HG02571 (cell line): ENCODE results near the gene TNRC6A.
"Not testable (repeated sequence)": the region's sequence is repeated elsewhere in the genome, so short reads cannot be mapped to it uniquely, and the experiment has no call there.

Experiments used
- ATAC-seq: cut with Tn5 transposase; IDR thresholded peaks from one replicate; pipeline ENCODE4 v1.9.1; 2021; ENCODE audit warnings: mild to moderate bottlenecking, moderate library complexity; ENCODE audit not compliant: unreplicated experiment

TNRC6A gene

DNA sequence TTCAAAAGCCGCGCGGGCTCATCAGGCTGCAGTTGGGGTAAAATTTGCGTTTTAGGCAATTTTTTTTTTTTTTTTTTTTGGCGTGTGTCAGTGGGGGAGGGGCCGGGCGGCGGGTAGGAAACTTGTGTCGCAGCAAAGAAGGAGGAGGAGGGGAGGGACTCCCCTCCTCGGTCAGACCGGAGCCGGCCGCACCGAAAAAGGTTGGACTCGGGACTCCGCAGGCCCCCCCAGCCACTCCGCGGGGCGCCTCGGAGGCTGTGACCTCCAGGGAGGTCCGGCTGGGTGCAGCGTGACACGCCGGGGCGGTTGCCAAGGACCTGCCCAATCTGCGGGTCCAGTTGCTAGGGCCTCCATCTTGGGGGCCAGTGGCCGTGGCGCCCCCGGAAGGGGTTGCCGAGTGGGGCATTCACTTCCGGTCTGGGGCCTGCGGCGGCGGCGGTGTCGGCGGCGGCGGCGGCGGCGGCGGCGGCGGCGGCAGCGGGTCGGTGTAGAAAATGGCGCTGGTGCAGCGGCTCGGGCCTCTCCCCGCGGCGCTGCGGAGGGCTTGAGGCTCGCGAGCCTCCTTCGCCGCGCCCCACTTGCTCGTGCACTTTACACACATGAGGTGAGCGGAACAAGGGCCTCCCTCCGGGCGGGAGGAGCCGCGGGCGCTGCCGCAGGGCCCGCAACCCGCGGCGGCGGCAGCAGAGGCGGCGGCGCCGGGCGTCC is at the start of gene TNRC6A:
TSS of gene TNRC6A (plus strand) at position 409 of the 708 bp plus-strand sequence. CDS start at position 600, 191 bp downstream.
- ATAC-seq: peak; percentile 92

DNA sequence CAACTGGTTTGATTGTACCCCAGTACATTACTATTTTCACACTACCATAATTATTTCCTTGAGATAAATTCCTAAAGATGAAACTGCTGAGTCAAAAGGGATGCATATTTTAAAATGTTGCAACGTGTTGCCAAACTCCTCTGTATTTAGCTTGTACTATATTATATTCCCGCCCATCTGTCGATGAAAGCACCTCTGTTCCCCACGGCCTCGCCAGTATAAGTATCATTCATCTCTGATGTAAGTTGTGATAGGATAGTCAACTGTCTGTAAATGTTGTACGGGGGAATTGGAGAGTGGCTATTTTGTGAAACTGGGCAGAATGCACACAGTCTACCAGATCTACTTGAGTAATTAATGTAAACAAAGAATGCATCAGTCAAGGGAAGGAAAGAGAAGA is 47.7 kb upstream of the TNRC6A start:
- no peak for ATAC-seq

GRCh38 chr16:24683250-24683649 is 46.2 kb upstream of the TNRC6A start:
- ATAC-seq: no peak

DNA sequence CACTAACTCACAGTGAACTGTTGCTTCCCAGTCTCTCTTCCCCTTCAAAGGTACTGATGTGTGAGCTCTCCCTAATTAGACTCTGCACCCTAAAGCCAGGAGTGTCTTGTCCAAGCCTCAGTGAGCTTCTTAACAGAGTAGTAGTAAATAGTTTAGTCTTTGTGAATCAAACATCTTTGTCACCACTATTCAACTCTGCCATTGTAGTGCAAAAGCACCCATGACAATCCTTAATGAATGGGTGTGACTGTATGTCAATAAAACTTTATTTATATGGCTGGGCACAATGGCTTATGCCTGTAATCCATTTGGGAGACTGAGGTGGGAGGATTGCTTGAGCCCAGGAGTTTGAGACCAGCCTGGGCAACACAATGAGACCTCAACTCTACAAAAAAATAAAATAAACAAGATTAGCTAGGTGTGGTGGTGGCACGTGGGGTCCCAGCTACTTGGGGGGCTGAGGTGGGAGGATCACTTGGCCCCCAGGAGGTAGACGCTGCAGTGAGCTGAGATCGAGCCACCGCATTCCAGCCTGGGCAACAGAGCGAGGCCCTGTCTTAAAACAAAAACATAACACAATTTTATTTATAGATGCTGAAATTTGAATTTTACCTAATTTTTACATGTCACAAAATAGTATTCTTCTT is 45.5 kb upstream of the TNRC6A start:
- no peak for ATAC-seq

DNA sequence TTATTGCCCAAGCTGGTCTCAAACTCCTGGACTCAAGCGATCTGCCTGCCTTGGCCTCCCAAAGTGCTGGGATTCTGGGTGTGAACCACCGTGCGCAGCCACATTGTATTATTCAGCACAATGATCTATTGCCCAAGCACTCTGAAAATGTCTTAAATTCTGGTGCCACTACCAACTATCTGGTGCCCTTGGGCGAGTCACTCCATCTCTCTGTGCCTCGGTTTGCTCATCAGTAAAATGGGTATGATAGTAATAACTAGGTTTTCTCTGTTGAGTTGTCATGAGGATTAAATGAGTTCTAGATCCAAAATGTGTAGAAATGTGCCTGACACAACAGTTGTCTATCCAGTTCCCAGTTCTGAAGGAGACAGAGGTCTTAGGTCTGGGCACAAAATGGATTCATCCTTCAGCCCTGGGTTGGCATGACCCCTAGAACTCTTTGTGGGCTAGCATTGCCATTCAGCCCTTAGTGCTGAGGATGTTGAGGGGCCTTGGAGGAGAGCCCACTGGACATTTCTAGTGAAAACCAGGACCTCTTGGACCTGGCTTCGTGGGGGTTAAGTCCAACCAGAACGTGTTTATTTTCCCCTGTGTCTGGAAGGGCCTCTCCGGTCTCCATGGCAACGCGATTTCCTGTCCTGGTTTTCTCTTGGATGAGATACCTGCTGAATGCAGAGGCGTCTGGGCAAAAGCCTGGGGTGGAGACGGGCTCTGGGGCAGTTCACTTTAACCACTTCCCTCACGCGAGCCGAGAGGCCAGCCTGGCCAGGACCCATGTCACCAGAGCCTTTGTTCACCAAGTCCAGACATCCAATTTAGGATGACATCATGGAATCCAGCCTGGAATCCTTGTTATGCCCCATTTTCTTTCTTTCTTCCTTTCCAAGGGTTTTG is 43.7 kb upstream of the TNRC6A start:
- no peak for ATAC-seq

DNA sequence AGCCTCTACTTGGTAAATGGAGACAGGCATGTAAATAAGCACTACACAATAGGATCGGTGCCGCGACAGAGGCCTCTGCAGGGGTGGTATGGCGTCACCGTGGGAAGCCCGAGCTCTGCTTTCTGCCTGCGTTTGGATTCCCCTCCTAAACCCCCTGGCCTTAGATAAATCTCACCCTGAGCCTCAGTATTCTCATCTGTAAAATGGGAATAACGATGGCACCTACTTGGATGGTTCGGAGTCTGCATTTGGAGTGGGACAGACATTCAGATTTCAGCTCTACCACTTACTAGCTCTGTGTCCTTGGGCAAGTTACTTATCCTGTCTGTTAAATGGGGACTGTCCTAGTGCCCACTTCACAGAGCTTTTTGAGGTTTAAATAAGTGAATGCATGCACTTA is 42.8 kb upstream of the TNRC6A start:
- ATAC-seq: no peak

DNA sequence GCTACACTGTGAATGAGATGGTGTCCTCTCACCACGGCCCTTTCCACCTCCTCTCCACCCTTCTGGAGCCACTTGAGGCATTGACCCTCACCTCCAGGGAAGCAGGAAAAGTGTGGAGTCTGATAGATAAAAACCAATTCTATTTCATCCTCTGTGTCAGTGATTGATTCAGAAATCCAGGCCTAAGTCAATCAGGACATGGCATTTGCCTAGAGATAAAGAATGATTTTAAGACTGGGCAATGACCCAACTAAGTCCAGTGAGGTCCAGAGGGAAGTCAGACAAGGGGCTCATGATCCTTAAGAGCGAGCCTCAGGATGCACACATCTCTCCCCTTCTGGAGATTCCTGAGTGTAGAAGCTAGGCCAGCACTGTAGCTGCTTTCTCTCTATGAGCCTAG is 41.1 kb upstream of the TNRC6A start:
- ATAC-seq: no peak

DNA sequence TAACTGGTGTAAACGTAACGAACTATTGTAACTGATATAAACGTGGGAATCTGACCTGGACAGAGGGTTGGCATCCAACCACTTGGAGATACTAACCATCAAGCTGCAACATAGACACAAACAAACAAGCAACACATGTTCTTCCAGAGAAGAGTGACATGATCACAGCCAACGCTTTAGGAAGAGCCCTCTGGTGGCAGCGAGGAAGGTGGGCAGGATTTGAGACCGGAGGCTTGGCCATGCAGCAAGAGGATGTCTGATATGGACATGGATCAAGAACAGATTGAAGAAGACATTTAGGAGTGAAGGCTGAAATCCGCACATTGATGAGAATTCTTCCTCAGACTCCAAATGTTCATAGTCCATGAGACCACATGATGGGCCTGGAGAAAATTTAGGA is 40.3 kb upstream of the TNRC6A start:
- ATAC-seq: no peak

- ATAC-seq: no peak
These were observed 36.6 kb upstream of the TNRC6A start for GRCh38 chr16:24692854-24693253.

- ATAC-seq: no peak
These were observed 34.5 kb upstream of the TNRC6A start for GRCh38 chr16:24694931-24695330.

DNA sequence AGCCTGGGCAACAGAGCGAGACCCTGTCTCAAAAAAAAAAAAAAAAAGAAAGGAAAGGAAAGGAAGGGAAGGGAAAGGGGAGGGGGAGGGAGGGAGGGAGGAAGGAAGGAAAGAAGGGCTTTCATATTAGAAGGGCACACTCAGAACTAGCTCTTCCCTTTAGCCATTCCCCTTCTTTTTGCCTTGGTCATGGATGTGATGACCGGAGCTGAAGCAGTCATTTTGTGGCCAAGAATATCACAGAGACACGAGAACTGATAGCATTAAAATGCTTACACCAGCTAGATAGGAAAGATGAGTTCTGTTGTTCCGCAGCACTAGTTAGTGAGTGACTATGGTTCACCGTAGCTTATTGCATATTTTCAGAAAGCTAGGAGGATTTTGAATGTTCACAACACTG is 32.8 kb upstream of the TNRC6A start:
- no peak for ATAC-seq

DNA sequence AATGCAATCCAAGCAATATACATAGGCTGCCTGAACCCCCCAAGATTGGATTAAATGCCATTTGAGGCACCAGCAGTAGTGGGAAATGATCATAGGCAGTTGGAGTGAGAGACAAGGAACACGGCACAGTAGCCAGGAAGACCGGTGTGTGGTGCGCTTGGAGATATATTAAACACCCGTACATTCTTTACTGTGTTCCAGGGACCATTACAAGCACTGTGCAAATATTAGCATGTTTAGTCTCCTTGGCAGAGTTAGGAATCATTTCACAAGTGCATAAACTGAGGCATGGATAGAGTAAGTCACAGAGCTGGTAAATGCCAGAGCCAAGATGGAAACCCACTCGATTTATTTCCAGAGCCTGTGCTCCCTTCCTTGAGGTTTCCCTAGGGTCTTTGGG is 31.1 kb upstream of the TNRC6A start:
- no peak for ATAC-seq

GRCh38 chr16:24699151-24699723 is 30.2 kb upstream of the TNRC6A start:
- ATAC-seq: no peak

- ATAC-seq: no peak
These were observed 28.7 kb upstream of the TNRC6A start for GRCh38 chr16:24700549-24701392.

DNA sequence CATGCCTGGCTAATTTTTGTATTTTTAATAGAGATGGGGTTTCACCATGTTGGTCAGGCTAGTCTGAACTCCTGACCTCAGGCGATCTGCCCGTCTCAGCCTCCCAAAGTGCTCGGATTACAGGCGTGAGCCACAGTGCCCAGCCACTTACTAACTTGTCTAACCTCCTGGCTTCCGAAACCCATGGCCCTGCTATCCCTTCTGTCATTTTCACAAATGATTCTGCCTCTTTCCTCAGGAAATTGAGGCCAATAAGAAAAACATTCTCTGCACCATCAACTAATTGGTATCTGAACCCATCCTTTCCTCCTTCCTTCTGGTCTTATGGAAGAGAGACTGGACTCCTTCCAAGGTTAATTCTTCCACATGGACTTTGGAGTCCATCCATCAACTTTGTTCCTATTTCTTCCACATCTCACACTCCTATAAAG is 27.9 kb upstream of the TNRC6A start:
- no peak for ATAC-seq

GRCh38 chr16:24707760-24708159 is 21.7 kb upstream of the TNRC6A start:
- not testable (repeated sequence) for ATAC-seq

DNA sequence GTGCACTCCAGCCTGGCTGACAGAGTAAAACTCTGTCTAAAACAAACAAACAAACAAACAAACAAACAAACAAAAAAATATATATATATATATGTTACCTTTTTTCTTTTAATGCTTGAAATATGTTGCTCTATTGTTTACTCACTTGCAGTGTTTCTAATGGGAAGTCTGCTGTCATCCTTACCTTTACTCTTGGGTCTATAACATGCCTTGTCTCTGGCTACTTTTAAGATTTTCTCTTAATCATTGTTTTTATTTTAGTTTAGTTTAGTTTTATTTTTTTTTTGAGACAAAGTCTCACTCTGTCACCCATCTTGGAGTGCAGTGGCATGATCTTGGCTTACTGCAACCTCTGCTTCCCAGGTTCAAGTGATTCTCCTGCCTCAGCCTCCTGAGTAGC is 16.1 kb upstream of the TNRC6A start:
- no peak for ATAC-seq

- no peak for ATAC-seq
These were observed 12.0 kb upstream of the TNRC6A start for GRCh38 chr16:24717411-24717810.

DNA sequence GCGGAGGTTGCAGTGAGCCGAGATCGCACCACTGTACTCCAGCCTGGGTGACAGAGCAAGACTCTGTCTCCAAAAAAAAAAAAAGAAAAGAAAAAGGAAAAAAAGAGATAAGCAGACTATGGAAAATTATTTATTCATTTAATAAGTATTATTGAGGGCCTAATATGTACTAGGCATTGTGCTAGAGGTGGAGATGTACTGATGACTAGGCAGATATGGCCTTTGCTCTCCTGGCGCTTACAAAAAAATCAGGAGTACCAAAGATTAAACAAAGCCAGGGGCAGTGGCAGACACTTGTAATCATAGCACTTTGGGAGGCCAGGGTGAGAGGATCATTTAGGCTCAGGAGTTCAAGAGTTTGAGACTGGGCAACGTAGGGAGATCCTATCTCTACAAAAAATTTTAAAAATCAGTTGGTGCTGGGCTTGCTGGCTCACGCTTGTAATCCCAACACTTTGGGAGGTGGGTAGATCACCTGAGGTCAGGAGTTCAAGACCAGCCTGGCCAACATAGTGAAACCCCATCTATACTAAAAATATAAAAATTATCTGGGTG is 10.4 kb upstream of the TNRC6A start:
- no peak for ATAC-seq

DNA sequence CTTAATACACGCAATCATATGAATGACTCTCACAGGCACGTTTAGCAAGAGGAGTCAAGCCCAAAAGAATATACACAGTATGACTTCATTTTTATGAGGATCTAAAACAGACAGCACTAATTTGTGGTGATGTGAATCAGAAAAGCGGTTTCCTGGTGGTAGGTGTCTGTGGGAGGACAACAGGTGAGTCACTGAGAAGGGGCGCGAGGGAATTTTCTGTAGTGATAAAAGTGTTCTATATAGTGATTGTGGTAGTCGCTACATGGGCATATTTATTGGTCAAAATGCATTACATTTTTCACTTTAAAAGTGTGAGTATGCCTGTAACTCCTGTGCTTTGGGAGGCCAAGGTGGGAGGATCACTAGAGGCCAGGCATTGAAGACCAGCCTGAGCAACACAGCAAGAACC is 7.6 kb upstream of the TNRC6A start:
- ATAC-seq: no peak
